DMS114 treated with DMSO at 0.1 percent for 48 hours (cell line): Measurements from ENCODE around the gene TMTC2.

Source experiments
- DNase-seq: peaks from one replicate; lab custom pipeline; 2025; ENCODE audit not compliant: unreplicated experiment; lab: John Stamatoyannopoulos, UW

TMTC2 gene

GRCh38 chr12:83172866-83173649 is 486.4 kb downstream of the TMTC2 start:
- DNase-seq = no peak

DNA sequence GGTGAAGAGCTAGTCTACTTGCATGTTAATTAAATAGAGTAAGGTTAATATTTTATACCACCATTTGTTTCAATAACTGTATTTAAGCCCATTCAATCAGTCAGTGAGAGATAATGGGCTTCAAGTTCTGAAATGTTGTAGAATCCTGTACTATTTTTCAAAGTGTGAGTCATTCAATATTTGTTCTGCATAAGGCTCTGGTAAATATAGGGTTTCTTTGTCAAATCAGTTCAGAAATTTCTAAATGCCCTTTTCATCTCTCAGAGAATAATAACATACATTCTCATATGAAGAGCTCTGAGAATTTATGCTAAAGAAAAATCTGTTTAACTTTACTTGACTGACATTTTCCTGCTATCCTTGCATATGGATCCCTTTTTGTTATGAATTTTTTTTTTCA is 493.3 kb downstream of the TMTC2 start:
- DNase-seq = no peak

- DNase-seq = no peak
These were observed 494.4 kb downstream of the TMTC2 start for GRCh38 chr12:83181074-83181473.

DNA sequence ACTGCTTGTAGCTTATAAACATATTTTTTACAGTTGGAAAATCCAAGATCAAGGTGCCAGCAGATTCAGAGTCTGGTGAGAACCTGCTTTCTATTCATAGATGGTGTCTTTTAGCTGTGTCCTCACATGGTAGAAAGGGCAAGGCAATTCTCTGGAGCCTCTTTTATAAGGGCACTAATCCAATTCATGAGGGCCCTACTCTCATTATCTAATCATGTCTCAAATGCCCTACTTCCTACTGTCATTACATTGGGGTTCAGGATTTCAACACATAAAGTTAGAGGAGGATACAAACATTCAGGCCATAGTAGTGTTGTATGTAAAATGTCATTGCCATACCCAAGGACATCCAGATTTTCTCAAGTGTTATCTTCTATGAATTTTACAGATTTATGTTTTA is 496.4 kb downstream of the TMTC2 start:
- DNase-seq = no peak
